ENCODE data around the gene HRCT1. TPM values are rescaled to one million over a fixed set of nuclear protein-coding genes. Genes with fewer than 3 reads are reported as not detected.

The HRCT1 gene
- total and polyA plus RNA-seq, 2 donors (not counting 1 experiment from before 2014, with no cell fraction given) = not detected

DNA sequence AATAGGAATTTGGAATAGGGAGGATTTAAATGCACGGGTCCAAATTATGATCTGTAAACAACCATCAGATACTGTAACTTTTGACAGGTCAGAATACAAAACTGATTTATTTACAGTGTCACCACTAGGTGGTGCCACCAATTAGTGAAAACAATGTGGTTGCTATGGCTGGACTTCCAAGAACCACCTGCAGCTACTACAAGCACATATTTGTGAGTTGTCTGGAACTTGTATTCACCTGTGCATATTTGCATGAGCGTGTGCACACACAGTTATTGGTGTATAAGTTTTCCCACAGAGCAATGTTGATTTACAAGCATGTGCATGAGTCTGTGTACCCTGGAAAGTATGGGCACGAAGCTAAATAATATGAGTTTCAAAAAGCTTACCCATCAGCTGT lies 3.0 kb upstream of the HRCT1 start:
- Histone ChIP-seq H3K9me3 (ENCODE audit: control extremely low read depth in 1 of 3, control insufficient read depth in 2 of 3, insufficient read depth in 1 of 3, low read length in 2 of 3) (no peaks in the 10 kb centered on the region), H3K27me3 (replicated peaks in 1 of 4; ENCODE audit: control extremely low read depth in 1 of 4, control insufficient read depth in 3 of 4, insufficient read depth in 4 of 4, low read length in 3 of 4) (peaks cover 0 to 10% (median 1%) of the 10 kb centered on the region in 4 experiments), H3K79me2 (ENCODE audit: control insufficient read depth, insufficient read depth, low read length) (no peaks in the 10 kb centered on the region), H3K4me2 (replicated peaks; ENCODE audit: low read depth, low read length, poor library complexity, severe bottlenecking) (no peak overlapping the region), H3K4me1 (ENCODE audit: control insufficient read depth in 2 of 2, insufficient read depth in 2 of 2, low read length in 2 of 2) (no peaks in the 10 kb centered on the region), H2AFZ (ENCODE audit: insufficient read depth, low read depth, low read length, poor library complexity, severe bottlenecking) (no peak overlapping the region), H3K4me3 (ENCODE audit: control extremely low read depth in 1 of 5, extremely low read depth in 1 of 5, insufficient read depth in 1 of 5, low read depth in 2 of 5, low read length in 4 of 5) (no peak overlapping the region), H3K9ac (ENCODE audit: low read length) (no peak overlapping the region), H4K20me1 (ENCODE audit: control insufficient read depth, insufficient read depth, low read length, poor library complexity, severe bottlenecking) (no peaks in the 10 kb centered on the region), H3K36me3 (replicated peaks in 1 of 2; ENCODE audit: control extremely low read depth in 1 of 2, control insufficient read depth in 1 of 2, extremely low read depth in 1 of 2, insufficient read depth in 2 of 2, low read length in 1 of 2) (no peaks in the 10 kb centered on the region), H3K27ac (ENCODE audit: low read length in 2 of 2) (no peak overlapping the region)
- DNase-seq (peak; percentile 66), ATAC-seq (ENCODE audit: low read depth) (peak; percentile 51)
- no peak overlapping the region for H3K27ac Mint-ChIP-seq
- TF ChIP-seq EZH2 (IDR thresholded peaks at IDR 0.05; ENCODE audit: borderline replicate concordance, insufficient read depth, low read depth, low read length, poor library complexity, severe bottlenecking) = no peak
- TF ChIP-seq, protein P1, sequence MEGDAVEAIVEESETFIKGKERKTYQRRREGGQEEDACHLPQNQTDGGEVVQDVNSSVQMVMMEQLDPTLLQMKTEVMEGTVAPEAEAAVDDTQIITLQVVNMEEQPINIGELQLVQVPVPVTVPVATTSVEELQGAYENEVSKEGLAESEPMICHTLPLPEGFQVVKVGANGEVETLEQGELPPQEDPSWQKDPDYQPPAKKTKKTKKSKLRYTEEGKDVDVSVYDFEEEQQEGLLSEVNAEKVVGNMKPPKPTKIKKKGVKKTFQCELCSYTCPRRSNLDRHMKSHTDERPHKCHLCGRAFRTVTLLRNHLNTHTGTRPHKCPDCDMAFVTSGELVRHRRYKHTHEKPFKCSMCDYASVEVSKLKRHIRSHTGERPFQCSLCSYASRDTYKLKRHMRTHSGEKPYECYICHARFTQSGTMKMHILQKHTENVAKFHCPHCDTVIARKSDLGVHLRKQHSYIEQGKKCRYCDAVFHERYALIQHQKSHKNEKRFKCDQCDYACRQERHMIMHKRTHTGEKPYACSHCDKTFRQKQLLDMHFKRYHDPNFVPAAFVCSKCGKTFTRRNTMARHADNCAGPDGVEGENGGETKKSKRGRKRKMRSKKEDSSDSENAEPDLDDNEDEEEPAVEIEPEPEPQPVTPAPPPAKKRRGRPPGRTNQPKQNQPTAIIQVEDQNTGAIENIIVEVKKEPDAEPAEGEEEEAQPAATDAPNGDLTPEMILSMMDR (IDR thresholded peaks at IDR 0.05) = peak; percentile 90
- ChIA-PET POLR2A (no interaction called here), CTCF (interaction anchor here (0.7 to 2.3 kb wide), 17 partner anchors 9 to 333 kb away, joined by 3 to 19 read pairs (median 4); no protein-coding TSS in a partner anchor)
- intact Hi-C loops (cut with micrococcal nuclease) = loop anchor here (1.0 kb wide), 2 partner anchors 42 to 120 kb away; no protein-coding TSS in a partner anchor
- H3K27me3 Mint-ChIP-seq = peaks cover 35% of the 10 kb centered on the region
- 0% methylated on average over 1 of the region's 3 CpGs for WGBS (ENCODE audit: insufficient coverage)
- no peaks in the 10 kb centered on the region for H3K4me1 Mint-ChIP-seq
- H3K4me3 Mint-ChIP-seq = no peak overlapping the region
- no peaks in the 10 kb centered on the region for H3K9me3 Mint-ChIP-seq (ENCODE audit: insufficient read depth)

DNA sequence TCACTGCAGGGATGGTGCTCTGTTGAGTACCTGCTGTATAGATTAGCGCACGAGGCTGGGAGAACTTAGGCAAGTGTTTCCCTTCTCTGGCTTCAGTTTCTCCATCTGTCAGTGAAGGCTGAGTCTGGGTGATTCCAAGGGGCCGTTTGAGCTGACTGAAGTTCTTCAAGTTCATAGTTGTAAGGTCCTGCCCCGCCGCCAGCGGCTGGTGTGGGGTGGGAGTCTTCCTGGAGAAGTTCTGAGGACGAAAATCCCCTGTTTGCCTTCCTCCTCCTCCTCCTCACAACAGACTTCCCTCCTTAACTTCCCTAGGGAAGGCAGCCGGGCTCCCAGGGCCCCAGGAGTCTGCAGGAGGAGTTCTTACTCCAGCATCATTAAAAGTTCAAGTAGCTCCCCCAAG lies 1.7 kb upstream of the HRCT1 start:
- TF ChIP-seq EZH2 (IDR thresholded peaks at IDR 0.05; ENCODE audit: borderline replicate concordance, insufficient read depth, low read depth, low read length, poor library complexity, severe bottlenecking) = no peak
- TF ChIP-seq, protein P1 (IDR thresholded peaks at IDR 0.05) = no peak
- Mint-ChIP-seq H3K27me3 (peaks cover 33% of the 10 kb centered on the region), H3K9me3 (ENCODE audit: insufficient read depth) (no peaks in the 10 kb centered on the region), H3K27ac (no peak overlapping the region), H3K4me1 (peaks cover 4% of the 10 kb centered on the region), H3K4me3 (no peak overlapping the region)
- H3K27ac ChIP-seq (ENCODE audit: low read length in 2 of 2) = no peak overlapping the region
- H3K9me3 ChIP-seq (ENCODE audit: control extremely low read depth in 1 of 3, control insufficient read depth in 2 of 3, insufficient read depth in 1 of 3, low read length in 2 of 3) = no peaks in the 10 kb centered on the region
- no peaks in the 10 kb centered on the region for H3K36me3 ChIP-seq (replicated peaks in 1 of 2; ENCODE audit: control extremely low read depth in 1 of 2, control insufficient read depth in 1 of 2, extremely low read depth in 1 of 2, insufficient read depth in 2 of 2, low read length in 1 of 2)
- CTCF ChIA-PET = interaction anchor here (2.0 to 2.3 kb wide), 2 partner anchors 22 to 41 kb away, joined by 7 to 19 read pairs; no protein-coding TSS in a partner anchor
- POLR2A ChIA-PET = no interaction called here
- H4K20me1 ChIP-seq (ENCODE audit: control insufficient read depth, insufficient read depth, low read length, poor library complexity, severe bottlenecking) = no peaks in the 10 kb centered on the region
- no peaks in the 10 kb centered on the region for H3K79me2 ChIP-seq (ENCODE audit: control insufficient read depth, insufficient read depth, low read length)
- H3K27me3 ChIP-seq (replicated peaks in 1 of 4; ENCODE audit: control extremely low read depth in 1 of 4, control insufficient read depth in 3 of 4, insufficient read depth in 4 of 4, low read length in 3 of 4) = peaks cover 0 to 10% (median 3%) of the 10 kb centered on the region in 4 experiments
- no peak overlapping the region for H3K4me3 ChIP-seq (ENCODE audit: control extremely low read depth in 1 of 5, extremely low read depth in 1 of 5, insufficient read depth in 1 of 5, low read depth in 2 of 5, low read length in 4 of 5)
- 74% methylated on average over 3 of the region's 8 CpGs for WGBS (ENCODE audit: insufficient coverage)
- no peak overlapping the region for H2AFZ ChIP-seq (ENCODE audit: insufficient read depth, low read depth, low read length, poor library complexity, severe bottlenecking)
- no peak for ATAC-seq (ENCODE audit: low read depth)
- DNase-seq = no peak
- H3K9ac ChIP-seq (ENCODE audit: low read length) = no peak overlapping the region
- intact Hi-C loops (cut with micrococcal nuclease) = no loop called here
- peaks cover 4% of the 10 kb centered on the region in 2 donors for H3K4me1 ChIP-seq (ENCODE audit: control insufficient read depth in 2 of 2, insufficient read depth in 2 of 2, low read length in 2 of 2)
- H3K4me2 ChIP-seq (replicated peaks; ENCODE audit: low read depth, low read length, poor library complexity, severe bottlenecking) = no peak overlapping the region
